Liver (tissue), 3 donors: ENCODE results near the gene TMEM131.

ENCODE experiments used
- ATF3 ChIP-seq: IDR thresholded peaks from 2 replicates; pipeline ENCODE4 v1.6.1; 2016; ENCODE audit warnings: antibody characterized with exemption
- CTCF ChIP-seq: fragments of 150-350 bp; IDR thresholded peaks from 2 replicates; pipeline ENCODE4 v1.5.1; 2017; ENCODE audit warnings: improper control_type of control experiment, low read depth, low read length; ENCODE audit not compliant: missing input control
- FOXA1 ChIP-seq: IDR thresholded peaks from 2 replicates; pipeline ENCODE4 v1.6.1; 2016; ENCODE audit warnings: antibody characterized with exemption
- donor health status: healthy.
- donor health status: healthy.

- no peak for TF ChIP-seq CTCF
- no peak for TF ChIP-seq FOXA1
- TF ChIP-seq ATF3 = no peak
These were observed 250.1 kb downstream of the TMEM131 start for GRCh38 chr2:97745474-97746174.
